ENCODE measurements around the gene SEPTIN6. TPM values are rescaled to one million over a fixed set of nuclear protein-coding genes. Genes with fewer than 3 reads are reported as not detected.

SEPTIN6 gene
- total and polyA plus RNA-seq, 2 donors (not counting 1 experiment from before 2014, with no cell fraction given), result 227 to 310 TPM

DNA sequence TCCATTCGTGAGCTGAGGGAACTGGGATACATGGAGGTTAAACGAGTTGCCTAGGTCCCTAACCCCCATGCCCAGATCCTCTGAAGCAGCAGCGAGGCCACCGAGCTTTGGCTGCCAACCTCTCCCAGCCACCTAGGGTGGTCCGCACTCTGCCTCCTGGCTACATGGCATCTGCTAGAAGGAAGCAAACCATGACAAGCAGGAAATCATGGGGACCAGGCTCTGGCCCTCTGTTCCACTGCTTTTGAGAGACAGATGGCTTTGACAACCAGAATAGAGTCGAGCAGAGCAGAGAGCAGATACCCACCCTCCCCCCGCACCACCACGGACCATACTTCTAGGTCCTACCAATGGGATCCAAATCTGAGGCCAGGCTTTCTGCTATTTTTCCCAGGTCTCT lies 49.3 kb downstream of the SEPTIN6 start:
- DNase-seq (no peak), ATAC-seq (ENCODE audit: low read depth) (no peak)
- H4K20me1 ChIP-seq (ENCODE audit: control insufficient read depth, insufficient read depth, low read length, poor library complexity, severe bottlenecking), result no peaks in the 10 kb centered on the region
- Mint-ChIP-seq H3K4me1 (peaks cover 41% of the 10 kb centered on the region), H3K27ac (no peak overlapping the region), H3K27me3 (no peaks in the 10 kb centered on the region), H3K4me3 (no peak overlapping the region), H3K9me3 (ENCODE audit: insufficient read depth) (no peaks in the 10 kb centered on the region)
- H3K27ac ChIP-seq (ENCODE audit: low read length in 2 of 2), result no peak overlapping the region
- H3K4me3 ChIP-seq (ENCODE audit: control extremely low read depth in 1 of 5, extremely low read depth in 1 of 5, insufficient read depth in 1 of 5, low read depth in 2 of 5, low read length in 4 of 5), result no peak overlapping the region
- no peak overlapping the region for H2AFZ ChIP-seq (ENCODE audit: insufficient read depth, low read depth, low read length, poor library complexity, severe bottlenecking)
- H3K4me1 ChIP-seq (ENCODE audit: control insufficient read depth in 2 of 2, insufficient read depth in 2 of 2, low read length in 2 of 2), result peaks cover 32 to 36% of the 10 kb centered on the region in 2 donors
- 92% methylated on average over 4 of the region's 8 CpGs for WGBS (ENCODE audit: insufficient coverage)
- ChIA-PET CTCF (interaction anchor here (0.7 kb wide), 1 partner anchor 39 kb away, joined by 3 read pairs; no protein-coding TSS in a partner anchor), POLR2A (no interaction called here)
- H3K36me3 ChIP-seq (replicated peaks in 1 of 2; ENCODE audit: control extremely low read depth in 1 of 2, control insufficient read depth in 1 of 2, extremely low read depth in 1 of 2, insufficient read depth in 2 of 2, low read length in 1 of 2), result peaks cover 0 to 61% of the 10 kb centered on the region in 2 experiments
- no peak overlapping the region for H3K4me2 ChIP-seq (replicated peaks; ENCODE audit: low read depth, low read length, poor library complexity, severe bottlenecking)
- intact Hi-C loops (cut with micrococcal nuclease), result no loop called here
- H3K9me3 ChIP-seq (ENCODE audit: control extremely low read depth in 1 of 3, control insufficient read depth in 2 of 3, insufficient read depth in 1 of 3, low read length in 2 of 3), result no peaks in the 10 kb centered on the region
- H3K9ac ChIP-seq (ENCODE audit: low read length), result no peak overlapping the region
- H3K27me3 ChIP-seq (replicated peaks in 1 of 4; ENCODE audit: control extremely low read depth in 1 of 4, control insufficient read depth in 3 of 4, insufficient read depth in 4 of 4, low read length in 3 of 4), result no peaks in the 10 kb centered on the region
- no peak for TF ChIP-seq CTCF (IDR thresholded peaks at IDR 0.05)
- peaks cover 33% of the 10 kb centered on the region for H3K79me2 ChIP-seq (ENCODE audit: control insufficient read depth, insufficient read depth, low read length)

Small RNAs within 50 kb of the gene (small RNA-seq; reads per million reads assigned to genes)
- not detected for gene MIR766 (ENCODE audit: insufficient read length, low read depth, low replicate concordance)

Other genes with a start within 250 kb of the SEPTIN6 start
- 142 and 145 TPM in 2 replicates for gene SLC25A5, start 224.7 kb downstream of the SEPTIN6 start, total RNA-seq
- 443 and 463 TPM in 2 replicates for gene SLC25A5, start 224.7 kb downstream of the SEPTIN6 start, polyA plus RNA-seq
- gene STEEP1, start 127.8 kb downstream of the SEPTIN6 start, total RNA-seq, result 24.9 and 27.6 TPM in 2 replicates
- gene STEEP1, start 127.8 kb downstream of the SEPTIN6 start, polyA plus RNA-seq, result 12.0 and 25.4 TPM in 2 replicates
- 67.1 and 70.9 TPM in 2 replicates for gene UBE2A, start 118.6 kb downstream of the SEPTIN6 start, total RNA-seq
- gene UBE2A, start 118.6 kb downstream of the SEPTIN6 start, polyA plus RNA-seq, result 50.3 and 77.4 TPM in 2 replicates
- gene NKRF, start 86.7 kb downstream of the SEPTIN6 start, total RNA-seq, result 16.1 and 16.2 TPM in 2 replicates
- 7.9 and 9.9 TPM in 2 replicates for gene NKRF, start 86.7 kb downstream of the SEPTIN6 start, polyA plus RNA-seq
- gene SOWAHD, start 65.4 kb upstream of the SEPTIN6 start, total RNA-seq, result 14.9 and 16.8 TPM in 2 replicates
- gene SOWAHD, start 65.4 kb upstream of the SEPTIN6 start, polyA plus RNA-seq, result 1.3 and 3.8 TPM in 2 replicates
- gene RPL39, start 98.5 kb upstream of the SEPTIN6 start, total RNA-seq, result 3,259 and 3,356 TPM in 2 replicates
- gene RPL39, start 98.5 kb upstream of the SEPTIN6 start, polyA plus RNA-seq, result 2,029 and 3,572 TPM in 2 replicates
- gene UPF3B, start 159.8 kb upstream of the SEPTIN6 start, total RNA-seq, result 20.4 and 22.1 TPM in 2 replicates
- gene UPF3B, start 159.8 kb upstream of the SEPTIN6 start, polyA plus RNA-seq, result 3.6 and 7.2 TPM in 2 replicates
- 32.1 and 37.2 TPM in 2 replicates for gene RNF113A, start 178.6 kb upstream of the SEPTIN6 start, total RNA-seq
- 39.8 and 50.6 TPM in 2 replicates for gene RNF113A, start 178.6 kb upstream of the SEPTIN6 start, polyA plus RNA-seq
- gene NDUFA1, start 178.7 kb upstream of the SEPTIN6 start, total RNA-seq, result 32.8 and 39.5 TPM in 2 replicates
- 29.0 and 49.5 TPM in 2 replicates for gene NDUFA1, start 178.7 kb upstream of the SEPTIN6 start, polyA plus RNA-seq
- gene AKAP14, start 202.7 kb upstream of the SEPTIN6 start, total RNA-seq, result not detected in 2 replicates
- not detected in 2 replicates for gene AKAP14, start 202.7 kb upstream of the SEPTIN6 start, polyA plus RNA-seq